ENCODE measurements around the gene TP73.

The TP73 gene

GRCh38 chr1:3721955-3722465 is 69.7 kb downstream of the TP73 start:
- no peak for FAIRE-seq

GRCh38 chr1:3722846-3723245 is 70.5 kb downstream of the TP73 start:
- FAIRE-seq: no peak
- DNase-seq (ENCODE audit: insufficient read length, low spot score): no peak

More at GRCh38 chr1:3721955-3722465, 69.7 kb downstream of the TP73 start:
- no peak for DNase-seq (ENCODE audit: insufficient read length, low spot score)

GRCh38 chr1:3724416-3725030 is 72.2 kb downstream of the TP73 start:
- FAIRE-seq (peak; percentile 94), DNase-seq (ENCODE audit: insufficient read length, low spot score) (peak; percentile 82)

DNA sequence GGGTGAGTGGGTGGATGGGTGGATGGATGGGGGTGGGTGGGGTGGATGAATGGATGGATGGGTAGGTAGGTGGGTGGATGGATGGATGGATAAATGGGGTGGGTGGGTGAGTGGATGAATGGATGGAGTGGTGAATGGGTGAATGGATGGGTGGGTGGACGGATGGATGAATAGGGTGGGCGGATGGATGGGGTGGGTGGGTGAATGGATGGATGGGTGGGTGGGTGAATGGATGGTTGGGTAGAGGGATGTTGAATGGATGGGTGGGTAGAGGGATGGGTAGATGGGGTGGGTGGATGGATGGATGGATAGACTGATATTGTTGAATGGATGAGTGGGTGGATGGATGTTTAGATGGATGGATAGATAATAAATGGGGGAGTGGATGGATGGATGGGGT is 73.0 kb downstream of the TP73 start:
- DNase-seq (ENCODE audit: insufficient read length, low spot score) (no peak), FAIRE-seq (no peak)

- peak; percentile 53 for DNase-seq (ENCODE audit: insufficient read length, low spot score)
Measured at GRCh38 chr1:3727042-3727824, 74.9 kb downstream of the TP73 start.

GRCh38 chr1:3727825-3728776 is 75.8 kb downstream of the TP73 start:
- no peak for DNase-seq (ENCODE audit: insufficient read length, low spot score)
- no peak for FAIRE-seq

More at GRCh38 chr1:3727042-3727824, 74.9 kb downstream of the TP73 start:
- FAIRE-seq: no peak

GRCh38 chr1:3729594-3730542 is 77.6 kb downstream of the TP73 start:
- FAIRE-seq (no peak), DNase-seq (ENCODE audit: insufficient read length, low spot score) (no peak)

DNA sequence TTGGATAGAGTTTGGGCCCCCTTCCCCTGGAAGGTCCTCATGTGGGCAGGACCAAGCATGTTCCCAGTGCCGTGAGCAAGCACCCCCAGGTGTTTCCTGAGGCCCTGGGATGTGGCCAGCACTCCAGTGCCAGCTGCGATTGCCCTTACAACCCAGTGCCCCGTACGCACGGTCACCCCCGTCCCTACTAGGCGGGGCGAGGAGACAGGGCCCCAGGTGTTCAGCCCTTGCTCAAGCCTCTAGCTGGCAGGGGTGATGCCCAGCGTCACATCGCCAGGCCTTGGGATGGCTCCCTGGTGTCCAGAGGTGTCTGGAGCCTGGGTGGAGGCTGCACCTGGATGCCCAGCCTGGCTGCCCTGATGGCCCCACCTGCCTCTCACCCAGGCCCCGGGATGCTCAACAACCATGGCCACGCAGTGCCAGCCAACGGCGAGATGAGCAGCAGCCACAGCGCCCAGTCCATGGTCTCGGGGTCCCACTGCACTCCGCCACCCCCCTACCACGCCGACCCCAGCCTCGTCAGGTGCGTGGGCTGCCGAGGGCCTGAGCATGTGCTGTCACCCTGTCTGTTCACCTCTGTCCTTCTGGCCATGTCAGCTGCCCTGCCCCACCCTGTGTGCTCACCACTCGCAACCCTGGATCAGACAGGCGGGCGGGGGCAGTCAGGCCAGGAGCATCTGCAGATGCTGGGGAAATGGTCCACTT is 78.4 kb downstream of the TP73 start:
- DNase-seq (ENCODE audit: insufficient read length, low spot score) (no peak), FAIRE-seq (no peak)

GRCh38 chr1:3731583-3732433 is 79.5 kb downstream of the TP73 start:
- FAIRE-seq: no peak
- no peak for DNase-seq (ENCODE audit: insufficient read length, low spot score)

DNA sequence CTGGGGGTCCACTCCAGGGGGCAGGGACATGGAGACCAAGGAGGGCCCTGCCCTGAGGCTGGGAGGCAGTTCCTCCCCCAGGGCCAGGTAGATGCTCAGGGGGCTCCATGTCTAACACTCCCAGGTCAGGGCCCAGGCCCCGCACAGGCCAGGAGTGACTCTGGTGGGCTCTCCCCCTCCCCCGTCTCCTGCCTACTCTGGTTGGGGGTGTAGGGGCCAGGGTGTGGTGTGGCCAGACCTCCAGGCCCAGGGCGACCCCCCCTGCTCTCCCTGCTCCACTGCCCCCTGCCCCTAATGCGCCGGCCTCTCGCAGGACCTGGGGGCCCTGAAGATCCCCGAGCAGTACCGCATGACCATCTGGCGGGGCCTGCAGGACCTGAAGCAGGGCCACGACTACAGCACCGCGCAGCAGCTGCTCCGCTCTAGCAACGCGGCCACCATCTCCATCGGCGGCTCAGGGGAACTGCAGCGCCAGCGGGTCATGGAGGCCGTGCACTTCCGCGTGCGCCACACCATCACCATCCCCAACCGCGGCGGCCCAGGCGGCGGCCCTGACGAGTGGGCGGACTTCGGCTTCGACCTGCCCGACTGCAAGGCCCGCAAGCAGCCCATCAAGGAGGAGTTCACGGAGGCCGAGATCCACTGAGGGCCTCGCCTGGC is 80.2 kb downstream of the TP73 start:
- DNase-seq (ENCODE audit: insufficient read length, low spot score): no peak

DNA sequence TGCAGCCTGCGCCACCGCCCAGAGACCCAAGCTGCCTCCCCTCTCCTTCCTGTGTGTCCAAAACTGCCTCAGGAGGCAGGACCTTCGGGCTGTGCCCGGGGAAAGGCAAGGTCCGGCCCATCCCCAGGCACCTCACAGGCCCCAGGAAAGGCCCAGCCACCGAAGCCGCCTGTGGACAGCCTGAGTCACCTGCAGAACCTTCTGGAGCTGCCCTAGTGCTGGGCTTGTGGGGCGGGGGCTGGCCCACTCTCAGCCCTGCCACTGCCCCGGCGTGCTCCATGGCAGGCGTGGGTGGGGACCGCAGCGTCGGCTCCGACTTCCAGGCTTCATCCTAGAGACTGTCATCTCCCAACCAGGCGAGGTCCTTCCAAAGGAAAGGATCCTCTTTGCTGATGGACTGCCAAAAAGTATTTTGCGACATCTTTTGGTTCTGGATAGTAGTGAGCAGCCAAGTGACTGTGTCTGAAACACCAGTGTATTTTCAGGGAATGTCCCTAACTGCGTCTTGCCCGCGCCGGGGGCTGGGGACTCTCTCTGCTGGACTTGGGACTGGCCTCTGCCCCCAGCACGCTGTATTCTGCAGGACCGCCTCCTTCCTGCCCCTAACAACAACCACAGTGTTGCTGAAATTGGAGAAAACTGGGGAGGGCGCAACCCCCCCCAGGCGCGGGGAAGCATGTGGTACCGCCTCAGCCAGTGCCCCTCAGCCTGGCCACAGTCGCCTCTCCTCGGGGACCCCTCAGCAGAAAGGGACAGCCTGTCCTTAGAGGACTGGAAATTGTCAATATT is 81.0 kb downstream of the TP73 start:
- DNase-seq (ENCODE audit: insufficient read length, low spot score) (no peak), FAIRE-seq (no peak)

More for the DNA sequence above, 80.2 kb downstream of the TP73 start:
- no peak for FAIRE-seq

DNA sequence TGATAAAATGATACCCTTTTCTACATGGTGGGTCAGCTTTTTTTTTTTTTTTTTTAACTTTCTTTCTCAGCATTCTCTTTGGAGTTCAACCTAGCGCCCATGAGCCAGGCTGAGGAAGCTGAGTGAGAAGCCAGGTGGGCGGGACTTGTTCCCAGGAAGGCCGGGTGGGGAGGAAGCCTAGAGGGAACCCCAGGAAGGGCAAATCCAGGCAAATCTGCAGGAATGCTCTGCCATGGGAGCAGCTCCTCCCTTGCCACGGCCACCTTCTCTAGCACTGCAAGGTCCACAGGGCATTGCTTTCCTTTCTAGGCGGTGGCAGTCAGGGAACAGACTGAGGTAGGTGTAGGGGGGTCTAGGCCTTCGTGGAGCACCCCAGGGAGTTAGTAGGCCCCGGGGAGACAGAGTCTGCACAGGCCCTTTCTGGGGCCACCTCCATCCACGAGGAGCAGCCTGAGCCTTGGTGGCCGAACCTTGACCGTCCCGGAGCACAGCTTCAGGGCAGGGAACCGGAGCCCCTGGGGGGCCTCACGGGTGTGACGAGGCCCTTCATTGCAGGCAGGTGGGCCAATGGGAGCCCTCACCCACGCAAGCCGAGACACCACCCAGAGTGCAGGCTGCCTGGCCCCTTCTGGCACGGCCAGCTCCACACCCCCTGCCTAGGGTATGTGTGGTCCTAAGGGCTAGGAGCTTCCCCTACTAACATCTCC is 81.7 kb downstream of the TP73 start:
- no peak for FAIRE-seq
- DNase-seq (ENCODE audit: insufficient read length, low spot score): no peak

GRCh38 chr1:3734602-3735001 is 82.3 kb downstream of the TP73 start:
- DNase-seq (ENCODE audit: insufficient read length, low spot score) (no peak), FAIRE-seq (no peak)

DNA sequence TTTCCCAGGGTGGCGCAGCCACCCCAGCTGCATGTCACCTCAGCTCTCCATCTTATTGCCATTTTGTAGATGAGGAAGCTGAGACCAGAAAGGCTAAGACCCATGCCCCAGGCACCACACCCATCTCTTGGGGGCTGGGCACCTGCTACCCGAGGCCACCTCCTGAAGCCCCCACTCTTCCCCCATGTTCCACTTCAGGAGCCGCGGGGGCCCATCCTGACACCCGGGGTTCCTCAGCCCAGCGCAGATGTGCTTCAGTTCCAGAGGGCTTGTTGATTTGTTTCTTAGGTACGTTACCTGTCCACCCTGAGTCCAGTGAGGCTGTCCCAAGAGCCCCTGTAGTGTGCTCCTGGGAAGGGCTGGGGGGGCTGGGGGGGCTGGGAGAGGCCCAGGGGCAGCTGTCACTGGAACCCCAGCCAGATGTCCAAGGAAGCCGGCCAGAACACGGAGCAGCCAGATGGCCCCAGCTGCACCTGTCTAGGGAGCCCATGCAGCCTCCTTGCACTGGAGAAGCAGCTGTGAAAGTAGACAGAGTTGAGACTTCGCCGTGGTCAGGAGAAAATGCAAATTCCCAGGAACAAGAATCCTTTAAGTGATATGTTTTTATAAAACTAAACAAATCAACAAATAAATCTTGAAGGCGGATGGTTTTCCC is 82.8 kb downstream of the TP73 start:
- DNase-seq (ENCODE audit: insufficient read length, low spot score) (no peak), FAIRE-seq (no peak)

GRCh38 chr1:3735688-3736087 is 83.4 kb downstream of the TP73 start:
- no peak for DNase-seq (ENCODE audit: insufficient read length, low spot score)
- FAIRE-seq: no peak

DNA sequence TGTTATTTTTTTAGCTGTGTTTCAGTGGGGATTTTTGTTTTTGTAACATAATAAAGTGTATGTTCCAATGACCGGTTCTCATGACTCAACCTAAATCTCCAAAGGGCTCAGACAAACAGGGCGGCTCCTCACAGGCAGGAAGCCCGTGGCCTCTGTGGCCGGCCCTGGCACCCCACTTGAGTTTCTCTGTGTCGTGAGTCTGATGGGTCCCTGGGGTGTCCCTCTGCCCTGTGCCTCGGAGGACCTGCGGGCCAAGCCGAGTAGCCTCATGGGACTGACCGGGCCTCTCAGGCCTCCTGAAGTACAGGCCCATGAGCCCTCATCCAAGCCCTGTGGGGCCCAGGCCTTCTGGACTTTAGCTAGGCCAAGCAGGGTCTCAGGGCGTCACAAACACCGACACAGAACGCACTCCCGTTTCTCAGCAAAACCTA is 83.8 kb downstream of the TP73 start:
- FAIRE-seq (no peak), DNase-seq (ENCODE audit: insufficient read length, low spot score) (no peak)

Measured in GM19239 (cell line).